Lower leg skin (tissue), 3 donors: ENCODE results near the gene HEY2.

Source experiments
- CTCF ChIP-seq, 3 donors: fragments of 450-650 bp; IDR thresholded peaks; one replicate each; pipeline ENCODE4 v1.5.1; 2016; ENCODE audit warnings: antibody characterized with exemption in 3 of 3, mild to moderate bottlenecking in 3 of 3, moderate library complexity in 2 of 3
- POLR2A ChIP-seq, 2 donors: fragments of 450-650 bp; IDR thresholded peaks; one replicate each; pipeline ENCODE4 v1.6.1; 2016 to 2017; ENCODE audit warnings: antibody characterized with exemption in 2 of 2, mild to moderate bottlenecking in 1 of 2, moderate library complexity in 1 of 2

GRCh38 chr6:125790358-125791150 is 41.1 kb downstream of the HEY2 start, which contains the start of gene NCOA7:
- TF ChIP-seq CTCF (IDR thresholded peaks at IDR 0.05) = no peak
- TF ChIP-seq POLR2A (IDR thresholded peaks at IDR 0.05) = peak in 1 of 2 donors; percentile 77
